ENCODE data around the gene DCST1.
A peak's percentile ranks its signal among the peaks of the same experiment; 100 is the strongest.

Gene DCST1

DNA sequence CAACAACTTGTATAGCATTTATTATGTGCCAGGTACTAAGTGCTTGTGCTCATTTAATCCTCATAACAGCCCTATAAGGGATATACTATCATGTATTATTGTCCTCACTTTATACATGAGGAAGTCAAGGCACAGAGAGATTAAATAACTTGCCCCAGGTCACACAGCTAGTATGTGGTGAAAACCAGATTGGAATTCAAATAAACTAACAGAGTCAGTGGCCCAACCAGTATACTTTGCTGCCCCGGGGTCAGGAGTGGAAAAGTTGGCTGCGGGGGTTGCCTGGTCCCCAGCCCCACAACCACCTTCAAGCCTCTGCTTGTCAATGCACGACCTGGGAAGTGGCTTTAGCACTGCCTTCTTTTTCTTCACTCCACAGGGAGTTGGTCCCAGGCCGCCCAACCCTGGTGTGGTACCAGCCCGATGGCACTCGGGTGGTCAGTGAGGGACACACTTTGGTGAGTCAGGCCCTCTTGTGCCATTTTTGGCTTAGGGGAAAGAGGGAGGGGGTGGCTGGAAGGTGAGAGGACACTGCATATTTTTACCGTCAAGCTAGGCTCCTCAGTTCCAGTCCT is 20.0 kb downstream of the DCST1 start:
- DNase-seq (ENCODE audit: low read depth), result no peak

DNA sequence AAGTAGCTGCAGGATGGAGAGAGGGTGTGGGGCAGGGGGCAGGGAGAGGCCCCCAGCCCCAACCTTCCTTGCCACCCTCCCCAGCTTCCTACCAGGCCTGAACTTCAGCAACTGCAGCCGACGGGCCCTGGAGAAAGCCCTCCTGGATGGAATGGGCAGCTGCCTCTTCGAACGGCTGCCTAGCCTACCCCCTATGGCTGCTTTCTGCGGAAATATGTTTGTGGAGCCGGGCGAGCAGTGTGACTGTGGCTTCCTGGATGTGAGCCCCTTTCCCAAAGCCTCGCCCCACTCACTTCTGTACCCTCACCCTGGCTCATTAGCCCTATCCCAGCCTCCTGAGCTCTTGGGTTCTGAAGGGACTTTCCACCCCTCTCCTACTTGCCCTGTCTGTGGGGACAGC is 23.5 kb downstream of the DCST1 start:
- DNase-seq (ENCODE audit: low read depth), result no peak

DNA sequence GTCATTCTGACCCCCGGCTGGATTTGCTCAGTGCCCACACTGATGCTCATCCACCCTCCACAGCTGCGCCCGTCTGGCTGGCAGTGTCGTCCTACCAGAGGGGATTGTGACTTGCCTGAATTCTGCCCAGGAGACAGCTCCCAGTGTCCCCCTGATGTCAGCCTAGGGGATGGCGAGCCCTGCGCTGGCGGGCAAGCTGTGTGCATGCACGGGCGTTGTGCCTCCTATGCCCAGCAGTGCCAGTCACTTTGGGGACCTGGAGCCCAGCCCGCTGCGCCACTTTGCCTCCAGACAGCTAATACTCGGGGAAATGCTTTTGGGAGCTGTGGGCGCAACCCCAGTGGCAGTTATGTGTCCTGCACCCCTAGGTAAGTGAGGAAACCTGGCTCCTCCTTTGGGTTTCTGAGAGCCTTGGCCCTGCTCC is 24.2 kb downstream of the DCST1 start:
- DNase-seq (ENCODE audit: low read depth), result no peak

DNA sequence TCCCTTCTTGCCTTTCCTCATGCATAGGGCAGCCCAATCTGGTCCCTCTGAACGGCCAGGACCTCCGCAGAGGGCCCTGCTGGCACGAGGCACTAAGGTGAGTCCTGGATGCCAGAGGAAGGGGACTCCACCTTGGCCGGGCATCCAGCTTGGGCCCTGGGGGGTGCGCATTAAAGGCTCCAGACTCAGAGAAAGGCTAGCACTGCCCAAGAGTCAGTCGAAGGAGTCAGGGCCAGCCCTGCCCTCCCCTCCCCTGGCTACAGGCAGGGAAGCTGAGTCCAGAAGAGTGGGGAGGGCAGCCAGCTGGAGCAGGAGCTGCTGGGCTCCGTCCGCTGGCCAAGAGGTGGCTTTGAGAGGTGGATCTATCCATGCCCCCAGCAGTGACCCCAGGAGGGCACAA is 27.1 kb downstream of the DCST1 start:
- no peak for DNase-seq (ENCODE audit: low read depth)

DNA sequence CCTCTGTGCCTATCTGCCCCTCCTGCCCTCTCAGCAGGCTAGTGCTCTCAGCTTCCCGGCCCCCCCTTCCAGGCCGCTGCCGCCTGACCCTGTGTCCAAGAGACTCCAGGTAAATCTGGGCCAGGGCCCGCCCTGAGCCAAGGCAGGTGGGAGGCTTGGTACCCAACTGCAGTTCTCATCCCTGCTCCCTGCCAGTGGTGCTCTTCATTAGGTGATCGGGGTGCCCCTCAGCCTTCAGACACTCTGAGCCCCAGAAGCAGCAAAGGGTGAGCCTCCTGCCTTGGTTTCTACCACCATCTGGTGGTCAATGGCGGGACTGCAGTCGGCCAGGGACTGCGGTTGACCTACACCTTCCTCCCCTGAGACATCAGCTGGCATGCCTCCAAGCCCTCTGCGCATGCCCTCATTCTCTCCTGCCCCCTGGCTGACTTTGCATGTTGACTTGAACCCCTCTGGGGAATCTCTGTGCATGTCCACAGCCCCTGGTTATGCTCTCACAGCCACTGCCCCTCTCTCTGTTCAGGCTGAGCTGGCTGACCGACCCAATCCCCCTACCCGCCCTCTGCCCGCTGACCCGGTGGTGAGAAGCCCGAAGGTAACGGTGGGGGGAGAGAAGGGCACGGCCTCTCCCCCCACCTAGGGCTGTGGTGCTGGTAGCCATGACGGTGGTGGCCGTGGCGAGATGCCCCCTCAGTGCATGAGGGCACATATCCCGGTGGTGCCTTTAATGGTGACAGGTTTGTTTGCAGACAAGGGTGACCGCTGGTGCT is 27.9 kb downstream of the DCST1 start:
- DNase-seq (ENCODE audit: low read depth), result peak; percentile 98

DNA sequence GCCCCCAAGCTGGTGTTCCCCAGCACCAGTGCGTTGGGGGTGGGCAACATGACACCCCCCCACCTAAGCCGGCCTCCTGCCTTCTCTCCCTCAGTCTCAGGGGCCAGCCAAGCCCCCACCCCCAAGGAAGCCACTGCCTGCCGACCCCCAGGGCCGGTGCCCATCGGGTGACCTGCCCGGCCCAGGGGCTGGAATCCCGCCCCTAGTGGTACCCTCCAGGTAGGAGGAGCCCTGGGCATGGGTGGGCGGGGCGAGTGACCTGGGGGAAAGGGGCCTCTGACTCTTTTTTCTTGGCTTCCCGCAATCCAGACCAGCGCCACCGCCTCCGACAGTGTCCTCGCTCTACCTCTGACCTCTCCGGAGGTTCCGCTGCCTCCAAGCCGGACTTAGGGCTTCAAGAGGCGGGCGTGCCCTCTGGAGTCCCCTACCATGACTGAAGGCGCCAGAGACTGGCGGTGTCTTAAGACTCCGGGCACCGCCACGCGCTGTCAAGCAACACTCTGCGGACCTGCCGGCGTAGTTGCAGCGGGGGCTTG is 28.6 kb downstream of the DCST1 start:
- DNase-seq (ENCODE audit: low read depth), result no peak

DNA sequence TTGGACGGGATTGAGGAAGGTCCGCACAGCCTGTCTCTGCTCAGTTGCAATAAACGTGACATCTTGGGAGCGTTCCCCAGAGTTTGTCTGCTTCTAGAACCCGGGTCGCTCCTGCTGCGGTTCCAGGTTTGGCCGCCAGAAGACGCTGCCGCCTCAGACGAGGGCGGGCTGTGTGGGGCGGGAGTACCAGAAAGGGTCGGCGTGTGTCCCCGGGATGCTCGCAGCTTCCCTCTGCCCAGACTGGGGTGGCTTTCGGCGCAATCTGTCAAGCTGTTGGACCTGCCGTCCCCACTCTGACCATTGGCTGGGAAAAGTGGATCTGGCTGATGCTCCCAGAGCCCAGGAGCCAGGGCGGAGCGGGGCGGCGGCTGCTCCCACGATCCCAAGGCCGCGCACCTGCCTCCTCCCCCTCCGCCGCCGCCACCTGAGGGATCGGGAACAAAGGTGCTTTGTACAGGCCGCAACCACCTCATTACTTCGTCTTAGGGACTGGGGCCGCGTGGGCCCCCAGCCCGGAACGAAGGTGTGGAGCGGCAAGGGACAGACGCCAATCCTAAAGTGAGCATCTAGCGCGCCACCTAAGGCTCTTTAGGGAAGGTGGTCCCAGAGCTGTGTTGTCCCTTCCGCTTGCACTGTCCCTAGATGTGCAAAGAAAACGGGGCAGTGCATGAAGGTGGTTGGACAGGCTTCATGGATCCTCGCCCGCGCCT is 29.2 kb downstream of the DCST1 start:
- DNase-seq (ENCODE audit: low read depth), result peak; percentile 52

DNA sequence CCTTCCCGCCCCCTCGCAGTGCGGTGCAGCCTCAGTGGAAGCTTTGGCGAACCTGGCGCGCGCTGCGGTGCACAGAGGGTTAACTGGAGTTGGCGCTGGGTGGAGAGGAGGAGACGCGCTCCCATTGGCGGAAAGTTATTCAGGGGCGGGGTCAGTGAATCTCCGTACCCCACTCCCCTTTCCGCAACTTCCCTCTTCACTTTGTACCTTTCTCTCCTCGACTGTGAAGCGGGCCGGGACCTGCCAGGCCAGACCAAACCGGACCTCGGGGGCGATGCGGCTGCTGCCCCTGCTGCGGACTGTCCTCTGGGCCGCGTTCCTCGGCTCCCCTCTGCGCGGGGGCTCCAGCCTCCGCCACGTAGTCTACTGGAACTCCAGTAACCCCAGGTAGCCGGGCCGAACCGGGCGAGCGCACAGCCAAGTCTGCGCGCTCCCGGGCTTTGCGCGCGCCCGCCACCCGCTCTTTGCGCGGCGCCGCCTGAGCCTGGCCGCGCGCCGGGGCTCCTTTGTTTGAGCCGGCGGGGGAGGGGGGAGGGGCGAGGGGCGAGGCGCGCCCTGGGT is 30.0 kb downstream of the DCST1 start, which contains the start of gene EFNA4:
Gene EFNA4, plus strand, starts transcription at position 191 of the 561 bp plus-strand sequence. Its CDS starts 84 bp downstream, at position 275.
- DNase-seq (ENCODE audit: low read depth), result no peak

DNA sequence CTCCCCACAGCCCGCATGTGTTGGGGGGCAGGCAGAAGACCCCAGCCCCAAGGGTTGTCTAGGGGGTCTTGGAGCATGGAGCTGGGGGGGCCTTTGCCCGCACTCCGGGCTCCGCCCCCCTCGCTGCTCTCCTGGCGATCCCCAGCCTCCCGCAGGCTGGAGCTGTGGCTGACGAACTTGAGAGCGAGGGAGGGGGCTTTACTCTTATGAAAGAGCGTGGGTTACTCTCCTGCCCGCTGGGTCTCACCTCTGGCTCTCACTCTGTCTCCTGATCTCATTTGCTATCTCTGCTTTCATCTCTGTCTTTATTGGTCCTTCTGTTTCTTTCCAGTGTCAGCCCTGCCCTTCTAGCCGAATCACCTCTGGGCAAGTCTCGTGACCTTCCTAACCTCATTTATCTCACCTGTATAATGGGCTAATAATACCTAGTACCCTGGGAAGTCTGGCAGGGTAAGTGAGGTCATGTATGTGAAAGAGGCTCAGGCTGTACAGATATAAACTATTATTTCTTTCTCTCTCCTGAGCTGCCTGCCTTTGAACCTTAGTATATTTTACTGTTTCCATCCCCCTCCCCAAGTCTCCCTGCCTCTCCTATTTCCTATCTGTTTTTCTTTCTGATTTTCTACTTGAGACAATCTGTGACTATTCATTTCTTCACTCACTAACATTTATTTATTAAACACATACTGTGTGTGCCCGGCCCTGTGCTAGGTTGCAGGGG is 30.6 kb downstream of the DCST1 start:
- no peak for DNase-seq (ENCODE audit: low read depth)

DNA sequence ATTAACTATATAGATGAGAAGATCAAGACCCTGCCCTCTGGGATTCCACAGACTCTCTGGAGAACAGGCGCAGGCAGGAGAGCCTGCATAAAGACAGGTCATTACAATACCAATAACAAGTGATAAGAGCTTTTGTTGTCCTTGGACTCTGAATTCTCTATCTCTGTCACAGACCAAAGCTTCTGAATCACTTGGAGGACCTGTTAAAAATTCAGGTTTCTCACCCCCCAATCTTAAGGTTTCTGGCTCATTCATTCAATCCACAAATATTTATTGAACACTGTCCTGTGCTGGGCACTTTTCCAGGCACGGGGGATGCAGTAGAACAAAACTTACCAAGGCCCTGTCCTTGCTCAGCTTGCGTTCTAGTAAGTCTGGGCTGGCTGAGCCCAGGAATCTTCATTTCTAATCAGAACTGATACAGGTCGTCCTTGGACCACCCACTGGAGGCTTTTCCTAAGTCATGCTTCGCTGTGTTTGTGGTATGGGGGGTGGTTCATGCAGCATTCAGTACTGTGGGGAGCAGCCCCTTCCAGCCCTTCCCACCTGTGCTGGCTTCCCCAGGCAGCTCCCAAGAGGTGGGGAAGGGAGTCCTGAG is 31.3 kb downstream of the DCST1 start:
- no peak for DNase-seq (ENCODE audit: low read depth)

DNA sequence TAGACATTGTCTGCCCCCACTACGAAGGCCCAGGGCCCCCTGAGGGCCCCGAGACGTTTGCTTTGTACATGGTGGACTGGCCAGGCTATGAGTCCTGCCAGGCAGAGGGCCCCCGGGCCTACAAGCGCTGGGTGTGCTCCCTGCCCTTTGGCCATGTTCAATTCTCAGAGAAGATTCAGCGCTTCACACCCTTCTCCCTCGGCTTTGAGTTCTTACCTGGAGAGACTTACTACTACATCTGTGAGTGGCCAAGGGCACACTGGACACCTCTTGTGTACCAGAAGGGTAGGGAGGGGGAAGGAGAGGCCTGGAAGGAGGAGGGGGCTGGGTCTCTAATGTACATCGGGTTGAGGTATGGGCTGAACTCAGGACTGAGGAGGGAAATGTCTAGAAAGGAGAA is 33.2 kb downstream of the DCST1 start:
- no peak for DNase-seq (ENCODE audit: low read depth)

DNA sequence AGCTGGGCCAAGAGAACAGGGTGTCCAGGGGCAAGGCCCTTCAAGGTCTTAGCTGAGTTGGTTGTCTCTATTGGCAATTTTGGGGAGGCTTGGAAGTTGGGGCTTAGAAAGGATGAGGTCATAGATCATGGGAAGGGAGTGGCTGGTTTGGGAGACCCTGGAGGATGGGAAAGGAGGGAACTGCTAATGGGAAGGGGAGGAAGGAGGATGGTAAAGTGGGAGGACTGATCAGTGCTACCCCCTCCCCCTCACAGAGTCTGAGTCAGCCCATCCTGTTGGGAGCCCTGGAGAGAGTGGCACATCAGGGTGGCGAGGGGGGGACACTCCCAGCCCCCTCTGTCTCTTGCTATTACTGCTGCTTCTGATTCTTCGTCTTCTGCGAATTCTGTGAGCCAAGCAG is 35.0 kb downstream of the DCST1 start:
- no peak for DNase-seq (ENCODE audit: low read depth)

DNA sequence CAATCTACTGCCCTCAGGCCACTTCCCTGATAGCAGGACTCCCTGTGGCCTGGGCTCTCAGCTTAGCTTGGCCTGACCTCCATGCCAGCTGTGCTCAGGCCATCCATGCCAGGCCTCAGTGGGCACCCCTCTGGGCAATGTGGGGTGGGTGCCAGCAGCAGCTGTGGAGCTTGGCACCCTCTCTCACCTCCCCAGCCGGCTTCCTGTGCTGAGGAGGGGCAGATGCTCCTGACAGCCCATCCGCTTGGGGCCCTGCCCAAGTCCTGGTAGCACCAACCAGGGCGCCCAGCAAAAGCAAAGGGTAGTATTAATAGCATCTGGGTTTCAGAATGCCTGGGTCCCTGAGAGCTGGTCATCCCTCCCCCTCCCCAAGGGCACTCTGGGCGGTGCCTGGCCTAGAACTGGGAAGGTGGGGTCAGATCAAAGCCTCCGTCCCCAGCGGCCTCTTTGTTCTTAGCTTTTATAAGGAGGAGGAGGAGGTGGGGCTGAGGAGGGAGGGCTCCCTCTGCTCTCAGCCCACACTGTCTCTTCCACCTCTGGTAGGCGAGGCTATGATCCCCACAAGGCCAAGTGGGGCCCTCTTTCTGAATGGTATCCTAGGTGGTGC is 36.0 kb downstream of the DCST1 start:
- no peak for DNase-seq (ENCODE audit: low read depth)

DNA sequence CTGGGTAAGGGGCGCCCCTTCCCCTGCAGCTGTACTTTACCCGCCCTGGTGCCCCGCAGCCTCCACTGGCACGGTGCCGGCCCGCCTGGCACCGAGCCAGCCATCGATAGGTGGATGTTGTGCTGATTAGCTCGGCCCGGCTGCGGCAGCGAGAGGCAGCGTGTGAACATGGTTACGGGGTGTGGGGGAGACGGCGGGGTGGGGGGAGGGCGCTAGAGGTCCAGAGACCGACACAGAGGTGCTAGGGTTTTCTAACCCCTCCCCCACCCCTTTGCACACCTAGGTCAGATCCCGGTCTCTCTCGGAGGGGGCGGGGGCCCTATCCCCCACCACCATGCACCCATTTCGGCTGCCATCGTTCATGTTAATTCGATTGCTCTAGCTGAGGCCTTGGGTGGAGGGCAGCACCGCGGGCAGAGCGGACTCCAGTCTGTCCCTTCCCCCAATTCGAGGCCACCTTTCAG is 36.6 kb downstream of the DCST1 start:
- DNase-seq (ENCODE audit: low read depth), result no peak

DNA sequence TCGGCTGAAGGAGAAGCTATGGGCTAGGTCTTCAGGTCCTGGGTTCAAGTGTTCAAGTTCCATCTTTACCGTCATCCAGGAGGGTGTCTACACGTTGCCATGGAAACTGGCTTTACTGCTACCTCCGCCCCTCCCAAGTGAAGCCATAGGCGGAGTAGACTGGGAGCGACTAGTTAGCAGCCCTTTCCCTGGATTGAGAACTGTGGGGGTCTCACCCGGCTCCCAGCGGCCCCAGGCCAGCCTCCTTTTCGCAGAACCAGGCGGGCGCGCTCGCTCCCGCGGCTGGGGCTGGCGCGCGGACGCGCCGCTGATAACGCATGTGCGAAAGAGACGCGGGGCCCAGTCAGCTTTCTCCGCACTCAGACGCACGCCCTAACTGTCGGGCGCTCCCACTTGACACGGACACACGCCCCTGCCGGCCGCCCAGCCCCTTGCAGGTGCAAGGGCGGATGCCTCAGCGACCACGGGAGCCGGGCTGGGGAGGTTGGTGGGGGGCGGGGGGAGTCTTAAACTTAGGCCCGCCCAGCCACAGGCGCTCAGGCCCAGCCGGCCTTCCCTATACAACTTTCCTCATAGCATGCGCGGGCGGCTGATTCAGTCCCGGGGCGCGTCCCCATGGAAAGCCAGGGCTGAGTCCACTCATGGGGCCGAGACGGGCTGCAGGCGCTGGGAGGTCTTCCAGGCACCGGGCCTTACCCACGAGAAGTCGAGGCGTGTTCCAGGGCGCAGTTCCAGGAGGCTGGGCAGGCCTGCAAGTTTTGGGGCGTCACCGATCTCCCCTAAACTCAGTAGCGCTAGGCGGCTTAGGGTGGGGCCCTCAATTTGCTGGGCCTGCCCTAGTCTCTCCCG is 37.3 kb downstream of the DCST1 start:
- DNase-seq (ENCODE audit: low read depth), result peak; percentile 51

DNA sequence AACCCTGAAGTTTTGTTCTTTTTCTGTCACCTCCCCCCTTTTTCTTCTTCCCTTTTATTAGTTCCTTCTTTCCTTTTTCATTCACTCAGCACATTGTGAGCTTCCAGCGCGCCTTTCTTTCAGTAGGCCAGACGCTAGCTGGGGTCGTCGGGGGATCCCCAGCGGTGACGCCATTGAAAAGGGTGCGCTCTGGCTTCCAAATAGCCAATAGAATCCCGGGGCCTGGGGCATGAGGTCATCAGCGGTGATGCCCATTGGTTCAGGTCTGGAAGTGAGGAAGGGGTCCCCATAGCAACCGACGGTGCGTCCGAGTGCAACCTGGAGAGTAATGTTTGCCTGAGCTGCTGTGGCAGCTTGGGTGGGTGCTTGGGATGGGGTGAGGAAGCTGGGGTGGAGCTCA is 38.1 kb downstream of the DCST1 start:
- no peak for DNase-seq (ENCODE audit: low read depth)

DNA sequence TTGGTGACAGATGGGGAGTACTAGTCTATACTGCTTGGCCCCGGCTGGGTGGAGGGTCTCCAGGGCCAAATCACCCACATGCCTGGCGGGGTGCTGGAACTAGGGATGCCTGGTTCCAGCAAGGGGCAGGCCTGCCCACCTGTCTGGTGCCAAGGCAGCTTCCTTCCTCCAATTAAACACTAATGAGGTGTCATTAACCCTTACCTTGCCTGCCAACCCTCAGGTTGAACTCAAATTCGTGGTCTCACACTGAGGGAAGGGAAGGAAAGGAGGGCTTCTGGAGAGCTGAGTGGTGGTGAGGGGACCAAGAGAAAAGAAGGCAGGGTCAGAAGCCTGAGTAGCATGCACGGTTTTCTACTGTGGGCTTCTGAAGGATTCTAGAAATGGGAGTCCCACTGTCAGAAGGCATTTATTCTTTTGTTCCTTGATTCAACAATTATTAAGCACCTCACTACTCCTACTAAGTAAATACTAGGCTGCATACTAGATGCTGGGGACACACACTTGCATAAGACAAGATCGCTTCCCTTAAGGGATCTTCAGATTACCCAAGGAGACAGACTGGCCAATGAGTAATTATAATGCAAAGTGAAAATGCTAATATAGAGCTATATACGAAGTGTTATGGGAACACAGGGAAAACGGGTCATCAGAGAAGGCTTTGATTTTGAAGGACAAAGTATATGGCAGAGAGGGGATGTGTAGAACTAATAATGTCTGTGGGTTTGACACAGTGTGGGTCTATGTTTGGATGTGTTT is 39.1 kb downstream of the DCST1 start:
- DNase-seq (ENCODE audit: low read depth), result no peak

DNA sequence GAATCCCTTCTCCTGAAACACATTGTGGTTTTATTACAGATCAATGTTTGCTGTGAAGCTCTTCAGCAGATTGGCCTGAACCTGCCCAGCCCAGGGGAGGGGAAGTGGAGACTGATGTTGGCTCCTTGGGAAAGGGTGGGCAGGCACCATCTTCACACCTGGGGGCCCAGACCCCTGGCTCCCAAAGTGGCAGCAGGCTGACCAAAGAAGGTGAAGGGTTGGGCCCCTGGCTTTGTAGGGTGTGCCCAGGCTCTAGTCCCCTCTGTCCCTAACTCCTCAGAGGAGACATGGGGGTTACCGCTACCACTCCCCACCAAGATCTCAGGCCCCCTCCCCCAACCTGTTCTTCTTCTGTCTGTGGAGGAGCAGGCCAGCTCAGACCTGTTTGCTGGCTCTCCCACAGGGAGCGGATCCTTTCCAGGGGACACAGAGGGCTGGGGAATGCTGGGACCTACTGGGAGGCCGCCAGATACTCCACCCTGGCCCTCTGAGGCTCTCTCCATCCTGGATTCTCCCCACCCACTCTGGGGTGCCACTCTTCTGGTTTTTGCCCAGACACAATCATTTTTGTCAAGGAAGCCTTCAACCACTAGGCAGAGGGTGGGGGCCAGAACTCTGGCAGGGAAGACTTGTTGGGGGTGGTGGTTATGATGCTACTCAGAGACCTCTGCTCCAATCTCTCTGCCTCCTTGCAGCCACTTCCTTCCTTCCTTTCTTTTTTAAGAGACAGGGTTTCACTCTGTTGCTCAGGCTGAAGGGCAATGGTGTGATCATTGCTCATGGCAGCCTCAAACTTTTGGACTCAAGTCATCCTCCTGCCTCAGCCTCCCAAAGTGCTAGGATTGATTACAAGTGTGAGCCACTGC is 40.0 kb downstream of the DCST1 start:
- DNase-seq (ENCODE audit: low read depth), result no peak

Data from stimulated activated CD8-positive, alpha-beta memory T cell treated with anti-CD3 and anti-CD28 coated beads, Interleukin-15, amount 100 ng/mL, for 24 hours (primary cell).